GM21447 (cell line): Measurements from ENCODE around the gene TRMU.

ENCODE experiments used
- ATAC-seq: cut with Tn5 transposase; IDR thresholded peaks from one replicate; pipeline ENCODE4 v1.9.1; 2021; ENCODE audit not compliant: unreplicated experiment

The TRMU gene

DNA sequence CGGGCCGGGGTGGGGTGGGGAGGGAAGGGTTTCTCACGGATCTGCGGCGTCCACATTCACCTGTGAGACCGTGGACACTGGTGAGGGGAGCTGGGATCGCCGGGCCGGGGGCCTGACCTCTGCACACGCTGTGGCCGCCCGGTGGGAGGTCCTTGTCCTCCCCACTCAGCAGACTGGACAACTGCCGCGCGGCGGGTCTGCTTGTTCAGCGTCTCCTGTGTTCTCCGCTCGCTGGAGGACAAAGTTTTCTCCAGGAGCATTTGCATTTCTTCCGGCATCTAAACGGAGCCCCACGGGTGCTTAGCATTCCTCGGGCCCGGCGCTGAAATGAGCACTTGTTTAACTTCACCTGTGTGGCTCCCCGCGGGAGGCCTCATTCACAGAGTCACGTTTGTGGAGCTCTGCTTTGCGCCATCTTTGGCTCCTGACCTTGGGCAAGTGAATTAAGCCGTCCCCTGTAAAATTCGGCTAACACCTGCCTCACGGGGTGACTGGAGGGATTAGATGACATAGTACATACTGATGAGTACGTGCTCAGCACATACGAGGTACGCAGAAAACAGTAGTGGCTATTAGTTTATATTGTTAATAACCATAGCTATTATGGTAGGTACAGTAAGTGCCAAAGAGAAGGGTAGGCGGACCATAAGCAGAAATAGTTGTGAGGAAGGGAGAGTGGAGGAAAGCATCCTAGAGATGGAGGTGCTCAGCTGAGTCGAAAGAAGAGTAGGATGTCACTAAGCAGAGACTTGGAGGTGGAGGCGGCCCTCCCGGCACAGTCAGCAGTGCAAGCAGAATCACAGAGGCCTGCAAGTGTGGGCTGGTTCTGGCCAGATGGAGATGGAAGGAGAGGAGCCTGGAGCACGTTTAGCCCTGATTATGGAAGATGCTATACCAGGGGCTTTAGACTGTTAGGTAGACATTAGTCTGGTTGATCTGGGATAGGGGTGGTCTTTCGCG is 885 bp downstream of the TRMU start:
- no peak for ATAC-seq

DNA sequence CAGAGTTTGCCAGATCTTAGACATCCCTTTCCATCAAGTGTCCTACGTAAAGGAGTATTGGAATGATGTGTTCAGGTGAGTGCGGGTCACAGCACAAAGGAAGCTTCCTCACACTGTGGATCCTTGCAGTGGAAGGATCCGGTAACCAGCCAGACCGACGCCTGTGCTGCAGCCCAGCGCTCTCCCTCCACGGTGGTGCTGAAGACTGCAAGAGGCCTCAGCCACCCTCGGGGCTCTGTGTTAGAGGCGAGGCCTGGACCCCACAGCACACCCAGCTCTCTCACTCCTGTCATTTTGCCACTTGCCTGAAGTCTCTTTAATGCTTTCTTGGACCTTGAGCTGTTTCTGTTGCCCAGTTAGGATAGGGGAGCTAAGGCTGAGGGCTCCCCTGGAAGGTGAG is 2.4 kb downstream of the TRMU start:
- ATAC-seq = no peak

DNA sequence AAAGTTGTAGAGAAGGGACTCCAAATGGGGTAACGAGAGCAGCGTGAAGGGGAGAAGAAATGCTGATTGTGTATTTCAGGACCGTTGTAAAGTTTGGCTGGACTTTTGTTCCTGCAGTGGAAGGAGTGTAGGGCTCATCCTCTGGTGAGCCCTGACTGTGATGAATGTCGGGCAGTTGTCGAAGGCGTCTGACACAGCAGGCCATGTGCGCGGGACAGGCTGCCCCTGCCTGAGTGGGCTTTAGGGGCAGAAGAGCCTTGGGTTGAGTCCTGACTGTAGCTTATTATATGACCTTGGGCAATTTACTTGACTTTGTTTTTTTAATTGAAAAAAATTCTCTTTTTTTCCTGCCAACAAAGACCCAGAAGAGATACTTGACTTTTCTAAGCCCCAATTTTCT is 3.1 kb downstream of the TRMU start:
- no peak for ATAC-seq

DNA sequence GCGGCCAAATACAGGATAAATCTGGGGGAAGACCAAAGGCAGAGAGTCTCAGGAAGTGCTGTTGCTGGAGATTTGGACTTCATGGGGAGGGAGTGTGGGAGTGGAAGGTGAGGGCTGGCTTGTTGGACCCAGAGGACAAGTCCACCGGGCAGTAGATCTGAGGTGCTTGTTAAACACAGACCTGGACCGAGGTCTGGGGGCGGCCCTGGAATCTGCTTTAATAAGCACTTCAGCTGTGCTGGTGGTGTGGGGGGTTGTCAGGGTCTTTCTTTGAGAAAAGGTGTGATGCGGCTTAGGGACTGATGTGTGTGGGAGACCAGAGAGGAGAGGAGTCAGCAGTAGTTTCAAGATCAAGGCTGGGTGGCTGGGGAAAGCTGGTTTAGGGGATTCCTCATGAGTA is 4.4 kb downstream of the TRMU start:
- no peak for ATAC-seq

DNA sequence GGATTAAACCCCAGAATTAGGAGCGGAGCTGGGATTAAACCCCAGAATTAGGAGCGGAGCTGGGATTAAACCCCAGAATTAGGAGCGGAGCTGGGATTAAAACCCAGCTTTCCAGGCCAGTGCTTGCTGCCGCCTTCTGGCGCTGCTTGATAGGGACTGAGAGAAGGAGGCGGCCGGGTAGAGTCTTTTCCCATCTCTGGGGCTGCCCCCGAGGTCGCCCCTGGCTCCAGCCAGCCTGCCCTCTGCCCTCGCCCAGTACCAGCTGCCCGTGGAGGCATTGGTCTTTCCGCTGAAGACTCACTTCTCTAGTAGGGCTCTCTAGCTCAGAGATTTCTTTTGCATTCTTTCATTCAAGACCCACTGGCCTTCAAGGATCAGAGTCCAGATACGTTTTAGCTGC is 5.2 kb downstream of the TRMU start:
- ATAC-seq = no peak

DNA sequence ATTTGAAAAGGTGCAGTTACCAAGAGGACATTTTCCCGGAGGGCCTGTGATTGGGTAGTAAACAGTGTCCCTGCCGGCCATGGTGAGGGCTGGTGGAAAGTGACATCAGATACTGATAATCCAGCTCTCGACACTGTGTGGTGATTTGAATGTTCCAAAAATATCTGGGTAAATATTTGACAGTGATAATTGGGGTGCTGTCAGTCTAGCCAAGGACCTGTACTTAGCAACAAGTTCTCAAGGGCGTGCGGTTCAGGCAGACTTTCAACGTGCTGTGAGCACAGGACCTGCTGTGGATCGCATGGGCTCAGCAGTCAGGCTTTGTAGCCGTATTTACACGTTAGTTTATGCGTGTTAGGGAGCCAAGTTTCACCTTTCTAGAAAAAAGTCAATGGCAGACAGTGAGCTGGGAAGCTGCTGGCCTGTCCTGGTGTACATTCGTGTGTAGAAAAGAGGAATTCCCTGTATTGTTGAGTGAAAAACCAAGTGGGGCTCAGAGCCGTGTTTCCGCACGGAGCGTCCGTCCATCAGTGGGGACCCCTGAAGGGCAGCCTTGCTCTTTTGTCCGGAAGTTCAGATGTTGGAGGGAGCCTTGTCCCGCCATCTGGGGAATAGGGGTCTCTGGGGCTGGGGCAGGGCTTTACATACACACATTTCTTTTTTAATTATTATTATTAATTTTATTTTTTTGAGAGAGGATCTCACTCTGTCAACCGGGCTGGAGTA is 11.3 kb downstream of the TRMU start:
- ATAC-seq = no peak

DNA sequence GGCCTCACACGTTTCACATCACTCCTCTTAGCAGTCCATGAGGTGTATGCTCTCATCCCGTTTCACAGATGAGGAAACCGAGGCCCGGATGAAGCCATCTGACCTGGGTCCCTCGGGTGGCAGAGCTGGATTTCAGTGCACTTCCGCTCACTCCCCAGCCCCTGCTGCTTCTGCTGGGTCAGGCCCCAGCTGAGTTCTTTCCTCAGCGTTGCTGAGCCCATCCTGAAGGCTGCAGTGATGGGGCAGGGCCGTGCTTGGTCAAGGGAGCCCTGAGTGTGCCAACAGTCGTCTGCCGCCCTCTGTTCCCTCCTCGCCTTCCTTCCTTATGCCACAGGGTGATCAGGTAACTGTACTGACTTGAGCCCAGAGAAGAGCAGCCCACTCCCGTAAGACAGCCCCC is 12.1 kb downstream of the TRMU start:
- no peak for ATAC-seq

DNA sequence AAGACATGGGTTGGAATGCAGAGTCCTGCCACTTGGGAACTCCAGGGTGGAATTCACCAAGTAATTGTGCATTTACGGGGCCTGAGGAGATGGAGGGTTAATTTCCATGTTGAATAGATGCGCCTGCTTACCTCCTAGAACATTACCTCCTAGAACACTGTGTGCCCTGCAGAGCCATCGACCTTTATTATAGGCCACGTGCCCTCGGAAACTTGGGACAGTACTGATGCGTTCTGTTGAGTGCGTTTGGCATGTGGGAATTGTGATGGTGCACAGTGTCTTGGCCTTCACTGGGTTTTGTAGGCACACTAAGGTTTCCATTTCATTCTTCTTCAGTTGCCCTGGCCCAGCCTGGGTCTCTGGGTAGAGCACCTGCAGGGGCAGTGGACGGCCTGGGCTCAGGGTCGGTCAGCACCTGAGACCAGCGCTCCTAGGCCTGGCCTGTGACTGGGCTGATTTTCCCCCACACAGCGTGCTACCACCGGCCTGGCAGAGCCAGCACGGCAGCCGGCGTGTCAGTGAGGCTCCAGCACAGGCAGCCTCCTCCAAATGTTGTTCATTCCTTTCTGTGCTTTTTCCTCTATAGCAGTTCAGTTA is 12.7 kb downstream of the TRMU start:
- ATAC-seq = no peak

DNA sequence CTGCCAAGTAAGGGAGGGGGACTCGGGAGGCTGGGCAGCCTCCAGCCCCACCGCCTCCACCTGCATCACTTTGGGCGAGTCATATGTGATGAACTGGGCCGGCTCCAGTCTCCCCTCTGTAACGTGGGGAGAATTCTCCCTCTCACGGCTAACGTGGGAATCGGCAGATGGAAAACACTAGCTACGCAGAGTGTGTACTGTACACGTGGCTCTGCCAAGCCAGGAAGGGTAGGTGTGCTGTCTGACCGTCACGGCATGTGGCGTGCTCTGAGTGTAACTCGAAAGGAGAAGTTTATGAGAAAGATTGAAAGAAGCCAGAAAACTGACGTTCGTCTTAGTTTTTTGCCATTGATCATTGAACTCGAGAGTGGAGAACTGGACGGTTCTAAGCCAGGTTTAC is 13.7 kb downstream of the TRMU start:
- no peak for ATAC-seq

DNA sequence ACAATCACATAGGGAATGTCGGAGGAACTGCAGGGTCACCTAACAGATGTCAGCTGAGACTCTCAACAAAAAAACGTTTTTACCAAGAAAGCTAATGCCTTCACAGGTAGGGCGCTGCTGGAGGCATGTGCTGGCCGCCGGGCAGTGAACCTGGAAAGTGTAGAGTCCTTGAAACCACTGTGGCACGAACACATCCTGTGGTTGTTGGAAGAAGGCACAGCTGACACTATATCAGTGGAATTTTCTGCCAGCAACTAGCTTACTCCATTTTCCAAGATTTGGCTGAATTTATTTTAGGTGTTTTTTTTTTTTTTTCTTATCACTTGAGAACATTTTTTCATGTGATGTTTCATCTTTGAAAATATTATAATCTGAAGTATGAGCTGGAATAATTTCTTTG is 14.2 kb downstream of the TRMU start:
- ATAC-seq = no peak

DNA sequence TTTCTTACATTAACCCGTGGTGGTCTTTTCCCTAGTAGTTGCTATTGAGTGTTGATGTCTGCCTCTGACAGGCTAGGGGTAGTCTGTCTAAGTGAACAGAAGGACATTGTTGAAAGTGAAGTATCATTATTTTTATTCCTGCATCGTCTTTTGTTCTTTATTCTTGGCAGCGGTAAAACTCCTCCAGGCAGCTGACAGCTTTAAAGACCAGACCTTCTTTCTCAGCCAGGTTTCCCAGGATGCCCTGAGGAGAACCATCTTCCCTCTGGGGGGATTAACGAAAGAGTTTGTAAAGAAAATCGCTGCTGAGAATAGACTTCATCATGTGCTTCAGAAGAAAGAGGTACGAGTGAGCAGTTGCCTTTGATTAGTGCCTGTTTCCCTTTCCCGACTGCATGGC is 14.6 kb downstream of the TRMU start:
- ATAC-seq = no peak

DNA sequence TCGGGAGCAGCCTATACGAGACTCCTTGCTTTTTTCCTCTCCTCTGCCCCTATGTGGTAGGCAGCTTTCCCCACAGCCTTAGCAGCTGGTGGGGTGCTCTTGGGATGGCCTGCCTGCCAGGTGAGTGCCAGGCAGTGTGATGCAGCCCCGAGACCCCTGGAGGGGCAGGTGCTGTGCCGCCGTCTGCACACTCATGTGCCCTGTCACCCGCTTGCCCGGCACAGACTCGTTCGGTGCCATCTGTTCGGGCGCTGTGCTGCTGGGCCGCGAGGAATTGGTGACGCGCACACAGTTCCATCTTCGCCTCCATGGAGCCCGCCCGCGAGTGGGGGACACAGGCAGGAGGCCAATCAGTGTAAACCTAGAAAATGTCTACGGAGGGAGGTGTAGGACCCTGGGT is 15.1 kb downstream of the TRMU start:
- ATAC-seq = no peak

DNA sequence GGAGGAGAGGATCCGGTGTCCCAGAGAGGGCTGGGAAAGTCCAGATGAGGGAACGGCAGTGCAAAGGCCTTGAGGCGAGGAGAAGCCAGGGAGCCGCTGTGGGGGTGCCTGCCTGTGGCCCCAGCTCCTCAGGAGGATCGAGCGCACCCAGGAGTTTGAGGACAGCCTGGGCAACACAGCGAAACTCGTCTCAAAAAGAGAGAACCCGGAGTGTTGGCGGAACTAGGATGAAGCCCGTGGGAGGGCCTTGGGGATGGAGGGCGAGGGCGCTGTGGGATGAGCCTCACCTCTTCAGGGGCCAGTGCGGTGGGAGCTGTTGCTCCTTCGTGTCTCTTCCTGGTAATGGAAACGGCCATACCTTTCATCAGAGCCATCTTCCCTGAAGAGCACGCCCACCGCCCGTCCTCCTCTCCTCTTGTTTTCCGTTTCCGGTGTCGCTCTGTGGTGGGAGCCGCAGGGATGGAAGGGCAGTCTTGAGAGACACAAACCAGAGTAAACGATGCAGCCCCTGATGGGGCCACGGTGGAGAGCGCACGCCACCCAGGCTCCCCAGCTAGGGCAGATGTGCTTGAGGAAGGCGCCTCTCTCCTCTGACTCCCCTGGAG is 15.7 kb downstream of the TRMU start:
- ATAC-seq = no peak

DNA sequence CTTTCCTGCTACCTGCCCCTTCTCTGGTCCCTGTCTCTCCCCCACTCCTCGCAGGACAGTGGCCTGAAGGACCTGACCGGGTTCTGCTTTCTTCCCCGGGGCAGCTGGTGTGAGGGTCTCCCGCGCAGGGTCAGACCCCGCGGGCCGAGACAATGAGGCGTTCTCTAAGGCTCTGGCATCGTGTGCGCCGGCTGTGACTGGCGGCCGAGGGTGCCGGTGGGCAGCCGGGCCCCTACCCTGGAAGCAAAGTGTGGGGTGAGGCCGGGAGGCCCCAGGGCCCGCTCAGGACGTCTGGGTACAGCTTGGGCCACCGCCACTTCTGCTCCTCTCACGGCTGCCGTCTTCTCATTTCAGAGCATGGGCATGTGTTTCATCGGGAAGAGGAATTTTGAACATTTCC is 16.3 kb downstream of the TRMU start:
- no peak for ATAC-seq

DNA sequence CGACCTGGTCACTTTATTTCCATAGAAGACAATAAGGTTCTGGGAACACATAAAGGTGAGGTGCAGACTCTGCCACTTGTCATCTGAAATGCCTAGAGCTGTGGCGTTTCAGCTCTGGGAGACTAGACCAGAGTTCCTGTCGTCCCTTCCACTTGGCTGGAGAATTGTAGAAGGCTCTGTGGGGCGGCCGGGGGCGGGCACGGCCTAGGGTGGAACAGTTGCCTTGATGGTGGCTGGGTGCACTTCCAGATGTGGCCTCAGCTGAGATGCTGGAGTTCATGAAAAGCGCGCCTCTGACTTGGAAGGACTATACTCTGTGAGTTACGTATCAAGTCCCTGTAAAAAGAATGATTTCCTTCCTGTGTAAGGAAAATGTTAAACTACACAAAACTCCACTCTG is 16.8 kb downstream of the TRMU start:
- no peak for ATAC-seq

DNA sequence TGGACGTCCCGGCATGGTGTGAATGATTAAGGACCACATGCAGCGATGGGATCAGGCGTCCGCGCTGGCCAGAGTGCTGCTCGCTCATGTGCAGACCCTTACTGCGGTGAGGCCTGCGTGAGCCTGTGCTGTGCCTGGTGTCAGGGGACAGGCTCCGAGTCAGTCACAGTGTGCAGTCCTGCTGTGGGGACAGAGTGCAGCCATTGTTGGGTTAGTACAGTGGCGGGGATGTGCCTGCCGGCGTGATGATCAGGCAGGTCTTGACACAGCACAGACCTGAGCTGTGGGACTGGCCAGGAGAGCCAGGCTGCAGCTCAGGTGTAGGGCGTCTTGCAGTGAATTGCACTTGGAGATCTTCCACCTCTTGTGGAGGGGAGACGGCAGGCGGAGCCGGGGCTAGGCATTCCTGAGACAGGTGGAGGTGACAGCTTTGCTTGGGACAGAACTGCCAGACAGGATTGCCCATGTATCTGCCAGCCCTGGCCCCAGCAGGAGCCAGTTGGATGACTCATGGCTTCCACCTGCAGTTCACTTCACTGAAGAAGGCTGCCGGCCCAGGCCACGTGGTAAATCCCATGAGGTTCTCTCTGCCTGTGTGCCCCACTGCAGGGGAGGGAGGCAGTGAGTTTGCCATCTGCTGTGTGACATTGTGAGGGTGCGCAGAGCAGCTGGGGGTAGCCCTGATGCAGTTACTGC is 17.3 kb downstream of the TRMU start:
- no peak for ATAC-seq

DNA sequence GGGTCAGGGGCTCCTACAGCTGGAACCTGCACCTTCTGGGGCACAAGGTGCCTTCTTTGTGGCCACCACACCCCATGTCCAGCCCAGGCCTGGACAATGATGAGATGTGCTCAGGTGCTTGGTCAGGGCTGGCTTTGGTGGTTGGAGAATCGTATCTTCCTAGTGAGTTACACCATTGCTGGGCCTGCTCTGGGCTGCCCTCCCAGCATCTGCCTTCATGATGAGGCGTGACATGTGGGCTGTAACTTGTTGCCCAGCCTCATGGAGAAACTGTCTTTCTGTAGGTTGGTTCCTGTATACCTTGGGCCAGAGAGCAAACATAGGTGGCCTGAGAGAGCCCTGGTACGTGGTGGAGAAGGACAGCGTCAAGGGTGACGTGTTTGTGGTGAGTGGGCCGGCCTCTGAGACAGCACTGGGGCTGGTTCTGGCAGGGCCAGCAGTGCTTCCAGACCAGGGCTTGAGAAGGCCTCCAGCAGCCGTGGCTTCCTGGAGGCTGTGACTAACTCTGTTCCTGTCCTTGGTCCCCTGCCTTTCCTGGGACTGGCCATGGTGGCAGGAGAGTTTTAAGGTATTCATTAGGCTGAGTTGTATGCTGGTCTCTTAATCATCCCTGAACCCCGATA is 18.1 kb downstream of the TRMU start:
- ATAC-seq = no peak

DNA sequence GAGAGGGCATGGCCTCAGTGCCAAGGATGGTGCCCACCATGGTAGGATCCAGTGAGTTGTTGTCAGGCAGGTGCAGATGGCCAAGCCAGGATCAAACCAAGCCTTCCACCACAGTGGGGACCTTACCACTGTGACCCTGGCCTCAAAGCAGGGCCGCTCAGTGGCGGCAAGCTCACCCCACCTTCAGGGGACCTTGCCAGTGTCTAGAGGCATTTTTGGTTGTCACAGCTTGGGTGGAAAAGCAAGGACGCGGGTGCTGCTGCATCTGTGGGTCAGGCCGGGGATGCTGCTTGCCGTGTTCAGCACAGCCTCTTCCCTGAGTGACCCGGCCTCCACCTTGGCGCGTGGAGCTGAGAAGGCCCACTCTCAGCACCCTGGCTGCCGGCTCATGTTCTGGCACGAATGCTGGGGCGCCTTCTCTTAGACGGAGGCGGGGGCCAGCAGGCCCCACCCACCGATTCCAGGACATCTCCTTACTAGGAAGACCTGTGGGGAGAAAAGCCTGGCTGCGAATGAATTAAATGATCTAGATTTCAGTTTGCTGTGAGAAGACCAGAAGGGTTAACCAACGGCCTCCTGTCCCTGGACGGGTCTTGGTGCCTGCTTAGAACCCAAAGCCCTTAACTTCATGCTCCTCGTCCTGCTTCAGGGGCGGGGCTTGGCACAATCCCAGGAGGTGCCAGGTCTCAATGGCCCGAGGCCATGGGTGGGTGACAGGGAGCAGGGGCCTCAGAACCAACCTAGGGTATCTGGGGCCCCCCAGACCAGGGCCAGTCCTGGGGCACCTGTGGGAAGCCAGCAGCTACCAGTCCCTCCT is 18.9 kb downstream of the TRMU start:
- no peak for ATAC-seq

DNA sequence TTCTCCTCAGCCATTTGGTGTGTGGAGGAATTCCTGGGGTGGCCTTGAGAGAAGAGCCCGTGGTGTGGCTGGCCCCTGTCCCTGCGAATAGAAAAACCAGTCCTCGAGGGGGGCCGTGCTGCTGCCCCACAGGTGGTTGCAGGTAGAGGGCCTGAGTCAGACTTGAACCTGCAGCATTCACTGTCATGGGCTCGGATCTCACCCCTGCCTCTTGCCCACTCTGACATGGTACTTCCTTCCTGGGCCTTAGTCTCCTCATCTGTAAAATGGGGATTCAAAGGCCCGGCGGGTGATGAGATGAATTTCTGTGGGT is 19.4 kb downstream of the TRMU start:
- no peak for ATAC-seq
